Measurements from ENCODE around the gene LRP5. TPM values are rescaled to one million over a fixed set of nuclear protein-coding genes. Genes with fewer than 3 reads are reported as not detected.

The LRP5 gene
- total and polyA plus RNA-seq, 9 of the 15 experiments (the other 6 are each of a cell fraction or from before 2014, with no cell fraction given), result 0.48 to 44.2 (median 13.5) TPM

DNA sequence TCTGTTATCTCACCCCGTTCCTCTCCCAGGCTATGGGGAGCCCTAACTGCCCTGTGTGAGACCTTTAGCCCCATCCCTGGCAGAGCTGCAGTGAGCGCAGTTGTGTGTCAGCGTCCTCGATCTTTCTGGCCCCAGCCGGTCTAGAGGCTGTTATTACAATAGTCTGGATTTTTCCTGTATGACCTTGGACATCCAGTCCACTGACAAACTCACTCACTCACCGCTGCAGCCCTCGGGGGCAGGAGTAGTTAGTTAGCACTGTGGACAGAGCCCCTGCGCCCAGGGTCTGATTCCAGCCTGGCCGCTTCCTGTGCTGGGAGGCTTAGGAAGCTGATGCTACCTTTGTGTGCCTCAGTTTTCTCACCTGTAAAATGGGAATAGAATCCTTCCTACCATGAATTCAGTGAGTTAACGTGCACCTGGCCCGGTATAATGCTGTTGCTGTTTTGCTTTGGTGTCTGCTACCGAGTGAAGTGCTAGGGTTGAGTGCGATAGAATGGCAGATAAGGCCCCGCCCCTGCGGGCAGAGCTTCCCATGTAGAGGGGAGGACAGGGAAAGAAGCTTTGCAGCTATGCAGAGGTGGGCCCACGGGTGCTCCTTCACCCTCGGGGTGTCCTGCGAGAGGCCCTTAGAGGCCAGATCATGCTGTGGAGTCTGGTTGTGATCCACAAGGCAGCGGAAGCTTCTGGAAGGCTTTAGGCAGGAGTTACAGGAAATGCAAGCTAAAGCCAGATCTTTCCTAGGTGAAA is 3.0 kb downstream of the LRP5 start (continued):
- TF ChIP-seq, protein P1, sequence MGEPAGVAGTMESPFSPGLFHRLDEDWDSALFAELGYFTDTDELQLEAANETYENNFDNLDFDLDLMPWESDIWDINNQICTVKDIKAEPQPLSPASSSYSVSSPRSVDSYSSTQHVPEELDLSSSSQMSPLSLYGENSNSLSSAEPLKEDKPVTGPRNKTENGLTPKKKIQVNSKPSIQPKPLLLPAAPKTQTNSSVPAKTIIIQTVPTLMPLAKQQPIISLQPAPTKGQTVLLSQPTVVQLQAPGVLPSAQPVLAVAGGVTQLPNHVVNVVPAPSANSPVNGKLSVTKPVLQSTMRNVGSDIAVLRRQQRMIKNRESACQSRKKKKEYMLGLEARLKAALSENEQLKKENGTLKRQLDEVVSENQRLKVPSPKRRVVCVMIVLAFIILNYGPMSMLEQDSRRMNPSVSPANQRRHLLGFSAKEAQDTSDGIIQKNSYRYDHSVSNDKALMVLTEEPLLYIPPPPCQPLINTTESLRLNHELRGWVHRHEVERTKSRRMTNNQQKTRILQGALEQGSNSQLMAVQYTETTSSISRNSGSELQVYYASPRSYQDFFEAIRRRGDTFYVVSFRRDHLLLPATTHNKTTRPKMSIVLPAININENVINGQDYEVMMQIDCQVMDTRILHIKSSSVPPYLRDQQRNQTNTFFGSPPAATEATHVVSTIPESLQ (CRISPR knock-in tag; IDR thresholded peaks at IDR 0.05), result no peak
- TF ChIP-seq ZNF197 (CRISPR knock-in tag; IDR thresholded peaks at IDR 0.05; ENCODE audit: low read depth) (no peak), SRSF7 (optimal IDR thresholded peaks at IDR 0.05; ENCODE audit: low read depth, low read length) (no peak), CREB1 (IDR thresholded peaks at IDR 0.05) (no peak), CREB1 (CRISPR knock-in tag; IDR thresholded peaks at IDR 0.05) (no peak), XRCC4 (IDR thresholded peaks at IDR 0.05; ENCODE audit: extremely low read depth, insufficient read depth, insufficient read length) (no peak), JUND (IDR thresholded peaks at IDR 0.05; ENCODE audit: borderline replicate concordance, low read depth, low read length) (no peak), JUND (tag; IDR thresholded peaks at IDR 0.05; ENCODE audit: borderline replicate concordance, low read depth, low read length) (no peak), PHF20 (IDR thresholded peaks at IDR 0.05; ENCODE audit: partially characterized antibody) (peak; percentile 13), ZNF780A (CRISPR knock-in tag; IDR thresholded peaks at IDR 0.05) (no peak), SMARCE1 (IDR thresholded peaks at IDR 0.05) (no peak)
- TF ChIP-seq, protein P2, sequence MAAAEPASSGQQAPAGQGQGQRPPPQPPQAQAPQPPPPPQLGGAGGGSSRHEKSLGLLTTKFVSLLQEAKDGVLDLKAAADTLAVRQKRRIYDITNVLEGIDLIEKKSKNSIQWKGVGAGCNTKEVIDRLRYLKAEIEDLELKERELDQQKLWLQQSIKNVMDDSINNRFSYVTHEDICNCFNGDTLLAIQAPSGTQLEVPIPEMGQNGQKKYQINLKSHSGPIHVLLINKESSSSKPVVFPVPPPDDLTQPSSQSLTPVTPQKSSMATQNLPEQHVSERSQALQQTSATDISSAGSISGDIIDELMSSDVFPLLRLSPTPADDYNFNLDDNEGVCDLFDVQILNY (CRISPR knock-in tag; IDR thresholded peaks at IDR 0.05), result 0 out of 2 replicates have a peak, but pooled peaks have one; percentile 32
- TF ChIP-seq, protein P3, sequence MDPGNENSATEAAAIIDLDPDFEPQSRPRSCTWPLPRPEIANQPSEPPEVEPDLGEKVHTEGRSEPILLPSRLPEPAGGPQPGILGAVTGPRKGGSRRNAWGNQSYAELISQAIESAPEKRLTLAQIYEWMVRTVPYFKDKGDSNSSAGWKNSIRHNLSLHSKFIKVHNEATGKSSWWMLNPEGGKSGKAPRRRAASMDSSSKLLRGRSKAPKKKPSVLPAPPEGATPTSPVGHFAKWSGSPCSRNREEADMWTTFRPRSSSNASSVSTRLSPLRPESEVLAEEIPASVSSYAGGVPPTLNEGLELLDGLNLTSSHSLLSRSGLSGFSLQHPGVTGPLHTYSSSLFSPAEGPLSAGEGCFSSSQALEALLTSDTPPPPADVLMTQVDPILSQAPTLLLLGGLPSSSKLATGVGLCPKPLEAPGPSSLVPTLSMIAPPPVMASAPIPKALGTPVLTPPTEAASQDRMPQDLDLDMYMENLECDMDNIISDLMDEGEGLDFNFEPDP (CRISPR knock-in tag; IDR thresholded peaks at IDR 0.05), result no peak
- TF ChIP-seq, protein P4, sequence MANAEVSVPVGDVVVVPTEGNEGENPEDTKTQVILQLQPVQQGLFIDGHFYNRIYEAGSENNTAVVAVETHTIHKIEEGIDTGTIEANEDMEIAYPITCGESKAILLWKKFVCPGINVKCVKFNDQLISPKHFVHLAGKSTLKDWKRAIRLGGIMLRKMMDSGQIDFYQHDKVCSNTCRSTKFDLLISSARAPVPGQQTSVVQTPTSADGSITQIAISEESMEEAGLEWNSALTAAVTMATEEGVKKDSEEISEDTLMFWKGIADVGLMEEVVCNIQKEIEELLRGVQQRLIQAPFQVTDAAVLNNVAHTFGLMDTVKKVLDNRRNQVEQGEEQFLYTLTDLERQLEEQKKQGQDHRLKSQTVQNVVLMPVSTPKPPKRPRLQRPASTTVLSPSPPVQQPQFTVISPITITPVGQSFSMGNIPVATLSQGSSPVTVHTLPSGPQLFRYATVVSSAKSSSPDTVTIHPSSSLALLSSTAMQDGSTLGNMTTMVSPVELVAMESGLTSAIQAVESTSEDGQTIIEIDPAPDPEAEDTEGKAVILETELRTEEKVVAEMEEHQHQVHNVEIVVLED (CRISPR knock-in tag; IDR thresholded peaks at IDR 0.05), result no peak

Measured in K562 (cell line).